COLO829 (cell line): ENCODE results near the gene ADAM30.

Source experiments
- DNase-seq: peaks from one replicate; pipeline ENCODE4 v3.0.0; 2012; ENCODE audit warnings: low spot score

Gene ADAM30

GRCh38 chr1:119908661-119909060 lies 12.3 kb upstream of the ADAM30 start:
- DNase-seq: no peak

GRCh38 chr1:119906927-119907652 lies 10.8 kb upstream of the ADAM30 start:
- no peak for DNase-seq

- DNase-seq: no peak
These were observed 7.1 kb upstream of the ADAM30 start for GRCh38 chr1:119903443-119903835.

GRCh38 chr1:119902775-119903442 lies 6.6 kb upstream of the ADAM30 start:
- no peak for DNase-seq

GRCh38 chr1:119898981-119899720 lies 2.8 kb upstream of the ADAM30 start:
- no peak for DNase-seq

- no peak for DNase-seq
These were observed 2.2 kb upstream of the ADAM30 start for GRCh38 chr1:119898530-119898929.

- DNase-seq: no peak
These were observed 1.2 kb downstream of the ADAM30 start for GRCh38 chr1:119895102-119895501.

GRCh38 chr1:119893827-119894700 lies 2.3 kb downstream of the ADAM30 start:
- DNase-seq: no peak

GRCh38 chr1:119893238-119893791 lies 3.0 kb downstream of the ADAM30 start:
- DNase-seq: no peak

GRCh38 chr1:119891386-119891785 lies 4.9 kb downstream of the ADAM30 start:
- no peak for DNase-seq

- DNase-seq: no peak
These were observed 7.8 kb downstream of the ADAM30 start for GRCh38 chr1:119888476-119888875.

GRCh38 chr1:119887427-119887826 lies 8.9 kb downstream of the ADAM30 start:
- DNase-seq: no peak

GRCh38 chr1:119885903-119886783 lies 10.2 kb downstream of the ADAM30 start:
- peak; percentile 25 for DNase-seq

- no peak for DNase-seq
These were observed 11.6 kb downstream of the ADAM30 start for GRCh38 chr1:119884711-119885110.

- DNase-seq: no peak
These were observed 12.5 kb downstream of the ADAM30 start for GRCh38 chr1:119883826-119884225.

- DNase-seq: no peak
These were observed 13.9 kb downstream of the ADAM30 start for GRCh38 chr1:119882132-119883049.

- DNase-seq: no peak
These were observed 16.5 kb downstream of the ADAM30 start for GRCh38 chr1:119879510-119880434.

GRCh38 chr1:119878171-119878570 lies 18.1 kb downstream of the ADAM30 start:
- DNase-seq: no peak

GRCh38 chr1:119874186-119874585 lies 22.1 kb downstream of the ADAM30 start:
- no peak for DNase-seq
